ENCODE measurements around the gene CACNA2D3.

Gene CACNA2D3

GRCh38 chr3:54171509-54171908 lies 49.2 kb downstream of the CACNA2D3 start:
- no peak for DNase-seq (ENCODE audit: low read depth, low spot score)

DNA sequence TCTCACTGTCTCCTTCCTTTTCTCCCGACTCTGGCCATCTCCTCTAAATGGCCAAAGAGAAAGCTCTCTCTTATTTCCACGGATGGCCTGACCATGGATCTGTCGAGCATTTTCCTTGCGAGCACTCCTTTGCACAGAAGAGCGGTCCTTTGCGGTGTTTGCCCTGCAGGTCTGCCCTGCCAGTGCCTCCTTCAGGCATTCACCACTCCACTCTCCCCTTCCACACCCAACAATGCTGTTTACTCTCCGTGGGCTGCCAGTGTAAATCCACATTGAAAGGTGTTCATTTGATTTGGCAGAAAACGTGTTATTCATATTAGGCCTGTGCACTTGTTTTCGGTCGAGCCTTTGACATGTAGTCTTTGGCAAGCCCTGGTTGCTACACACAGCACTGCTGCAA lies 49.6 kb downstream of the CACNA2D3 start:
- DNase-seq (ENCODE audit: low read depth, low spot score) = no peak

DNA sequence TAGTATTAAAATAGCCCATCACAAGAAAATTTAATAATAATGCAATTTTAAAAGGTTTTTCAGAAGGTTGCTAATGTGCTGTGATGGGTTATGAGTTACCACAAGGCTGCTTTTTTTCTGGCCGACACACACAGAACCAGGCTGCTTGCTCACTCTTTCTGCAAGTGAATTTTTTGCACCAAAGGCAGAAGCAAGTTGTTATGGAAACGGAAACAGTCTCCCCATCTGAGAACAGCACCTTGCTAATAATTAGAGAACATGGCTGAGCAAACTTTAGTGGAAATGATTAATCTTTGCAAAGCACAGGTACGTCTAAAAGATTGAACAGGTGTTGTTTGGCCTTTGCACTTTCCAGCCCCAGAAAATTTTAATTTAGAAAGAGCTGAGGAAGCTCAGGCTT lies 51.0 kb downstream of the CACNA2D3 start:
- no peak for DNase-seq (ENCODE audit: low read depth, low spot score)

GRCh38 chr3:54176106-54176505 lies 53.8 kb downstream of the CACNA2D3 start:
- DNase-seq (ENCODE audit: low read depth, low spot score) = no peak

DNA sequence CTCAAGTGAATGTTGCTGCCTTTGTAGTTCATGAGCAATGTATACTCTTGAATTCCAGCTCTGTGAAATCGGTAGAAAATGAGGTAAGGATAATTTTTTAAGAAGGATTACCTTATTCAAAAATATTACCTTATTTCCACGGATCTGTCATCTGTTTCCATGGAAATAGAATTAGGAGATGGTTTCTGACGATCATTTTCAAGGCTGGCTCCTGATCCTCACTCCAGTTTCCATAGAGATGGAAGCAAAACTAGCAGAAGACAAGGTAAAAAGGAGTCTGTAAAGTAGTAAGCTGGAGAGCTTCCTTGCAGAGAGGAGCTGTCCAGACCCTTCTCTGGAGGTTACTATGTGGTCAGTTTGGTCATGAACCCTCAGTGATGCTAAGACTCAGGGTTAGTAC lies 55.5 kb downstream of the CACNA2D3 start:
- DNase-seq (ENCODE audit: low read depth, low spot score) = no peak

DNA sequence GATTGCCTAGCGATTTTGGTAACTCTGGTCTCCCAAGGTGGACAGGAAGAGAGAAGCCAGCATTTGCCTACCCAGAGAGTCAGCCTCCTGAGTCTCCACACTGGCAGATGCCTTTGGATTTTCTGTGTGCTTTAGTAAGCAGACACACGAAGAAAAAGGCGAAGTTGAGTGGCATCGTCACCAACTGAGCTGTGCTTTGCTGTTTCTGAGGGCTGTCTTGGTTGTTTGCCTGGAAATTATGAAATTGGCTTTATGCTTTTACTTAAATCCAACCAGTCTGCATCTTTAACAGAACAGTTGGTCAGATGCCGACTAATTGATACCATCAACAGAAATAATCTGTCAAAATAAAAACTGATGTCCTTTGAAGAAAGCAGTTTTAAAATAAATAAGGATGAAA lies 56.0 kb downstream of the CACNA2D3 start:
- no peak for DNase-seq (ENCODE audit: low read depth, low spot score)

DNA sequence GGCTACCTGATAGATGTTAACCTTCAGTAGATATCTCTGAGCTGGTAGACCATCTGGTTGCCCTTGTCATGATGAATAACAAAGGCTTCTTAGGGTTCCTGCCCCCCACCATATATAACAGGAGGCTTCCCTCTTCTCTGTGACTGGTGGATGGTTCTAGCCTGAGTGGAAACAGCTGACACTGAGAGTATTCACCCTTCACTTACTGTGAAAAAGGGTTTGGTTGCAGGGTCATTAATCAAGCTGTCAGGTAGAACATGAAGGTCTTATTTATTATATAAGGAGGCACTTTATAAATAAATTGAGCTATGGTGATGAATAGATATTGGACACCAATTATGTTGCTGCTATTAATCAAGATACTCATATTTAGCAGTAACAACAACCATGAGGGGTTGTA lies 58.6 kb downstream of the CACNA2D3 start:
- DNase-seq (ENCODE audit: low read depth, low spot score) = no peak

DNA sequence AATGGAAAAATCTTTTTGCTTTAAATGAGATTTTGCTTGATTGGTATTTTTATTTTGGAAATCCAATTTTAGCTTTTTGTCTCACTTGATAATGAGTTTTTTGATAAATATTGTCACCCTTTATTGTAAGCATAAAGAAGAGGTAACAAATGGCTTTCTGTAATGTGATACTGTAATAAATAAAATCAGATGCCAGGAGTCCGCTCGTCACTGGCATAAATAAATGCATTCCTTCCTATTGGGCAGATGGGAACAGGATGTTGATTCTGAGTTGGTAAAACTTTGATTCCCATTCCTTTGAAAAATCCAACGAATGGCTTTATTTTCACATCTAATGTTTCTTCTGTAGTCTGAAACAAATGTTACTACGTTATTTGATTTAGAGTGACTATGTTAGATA lies 59.9 kb downstream of the CACNA2D3 start:
- DNase-seq (ENCODE audit: low read depth, low spot score) = no peak

GRCh38 chr3:54185740-54186139 lies 63.4 kb downstream of the CACNA2D3 start:
- DNase-seq (ENCODE audit: low read depth, low spot score) = no peak

DNA sequence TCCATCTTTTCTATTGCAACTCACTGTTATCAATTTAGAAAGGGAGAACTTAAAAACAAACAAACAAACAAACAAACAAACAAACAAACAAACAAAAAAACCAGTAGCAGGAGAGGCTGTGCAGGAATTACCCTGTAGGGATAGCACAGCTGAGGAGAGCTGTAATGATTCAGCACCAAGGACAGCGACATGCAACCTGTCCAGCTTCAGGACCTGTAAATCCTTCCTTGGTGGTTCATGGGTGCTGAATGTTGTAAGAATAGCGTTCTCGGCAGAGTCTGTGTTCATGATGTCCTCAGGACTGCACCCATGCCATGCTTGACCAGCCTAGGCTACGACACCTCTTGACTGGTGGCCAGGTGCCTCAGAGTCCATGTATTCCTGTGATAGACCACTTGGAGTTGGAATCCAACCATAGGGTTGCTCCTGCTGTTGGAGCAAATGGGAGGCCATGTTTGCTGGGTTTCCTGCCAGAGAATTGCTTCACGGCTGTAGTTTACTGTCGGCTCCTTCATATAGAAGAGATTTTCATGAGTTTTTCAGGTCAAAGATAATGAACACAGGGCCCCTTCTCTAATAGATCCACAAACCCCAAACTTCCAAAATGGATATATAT lies 65.9 kb downstream of the CACNA2D3 start:
- no peak for DNase-seq (ENCODE audit: low read depth, low spot score)

- DNase-seq (ENCODE audit: low read depth, low spot score) = no peak
Observed at GRCh38 chr3:54191220-54191619, 68.9 kb downstream of the CACNA2D3 start.

GRCh38 chr3:54192026-54192425 lies 69.7 kb downstream of the CACNA2D3 start:
- no peak for DNase-seq (ENCODE audit: low read depth, low spot score)

- DNase-seq (ENCODE audit: low read depth, low spot score) = no peak
Observed at GRCh38 chr3:54193093-54193492, 70.7 kb downstream of the CACNA2D3 start.

GRCh38 chr3:54196360-54196991 lies 74.1 kb downstream of the CACNA2D3 start:
- DNase-seq (ENCODE audit: low read depth, low spot score) = no peak

GRCh38 chr3:54197509-54197908 lies 75.2 kb downstream of the CACNA2D3 start:
- DNase-seq (ENCODE audit: low read depth, low spot score) = no peak

DNA sequence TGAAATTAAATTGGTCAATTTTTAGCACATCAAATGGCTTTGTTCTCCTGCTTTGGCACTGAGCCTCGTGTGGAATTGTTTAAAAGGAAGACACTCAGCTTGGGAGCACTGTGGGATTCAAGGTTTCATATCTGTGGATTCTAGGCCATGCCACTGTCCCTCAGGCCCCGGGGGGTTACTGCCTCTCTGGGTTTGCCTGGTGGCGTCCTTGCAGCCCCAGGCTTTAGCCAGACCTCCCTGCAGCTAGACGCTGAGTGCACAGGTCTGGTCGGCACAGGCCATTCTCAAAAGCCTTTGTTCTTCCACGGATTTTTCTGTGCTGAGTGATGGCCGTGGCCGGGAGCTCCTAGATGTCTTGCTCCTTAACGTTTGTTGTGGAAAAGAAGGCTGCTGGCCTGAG lies 76.2 kb downstream of the CACNA2D3 start:
- no peak for DNase-seq (ENCODE audit: low read depth, low spot score)

DNA sequence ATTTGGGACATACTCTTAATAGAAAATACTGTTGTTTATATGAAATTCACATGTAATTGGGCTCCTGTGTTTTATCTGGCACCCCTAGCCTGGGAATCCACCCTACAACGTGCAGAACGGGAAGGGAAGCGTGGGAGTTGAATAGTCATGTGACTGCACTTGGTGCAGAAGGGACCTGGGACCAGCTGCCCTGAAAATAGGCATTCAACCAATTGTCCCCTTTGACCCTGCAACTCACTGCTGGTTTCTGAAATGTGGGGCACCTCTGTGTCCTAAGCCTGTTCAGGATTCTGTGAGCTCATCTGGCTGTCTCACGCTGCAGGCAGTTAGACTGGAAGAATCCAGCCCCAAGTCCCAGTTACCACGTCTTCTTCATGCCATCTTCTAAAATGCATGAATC lies 79.7 kb downstream of the CACNA2D3 start:
- no peak for DNase-seq (ENCODE audit: low read depth, low spot score)

DNA sequence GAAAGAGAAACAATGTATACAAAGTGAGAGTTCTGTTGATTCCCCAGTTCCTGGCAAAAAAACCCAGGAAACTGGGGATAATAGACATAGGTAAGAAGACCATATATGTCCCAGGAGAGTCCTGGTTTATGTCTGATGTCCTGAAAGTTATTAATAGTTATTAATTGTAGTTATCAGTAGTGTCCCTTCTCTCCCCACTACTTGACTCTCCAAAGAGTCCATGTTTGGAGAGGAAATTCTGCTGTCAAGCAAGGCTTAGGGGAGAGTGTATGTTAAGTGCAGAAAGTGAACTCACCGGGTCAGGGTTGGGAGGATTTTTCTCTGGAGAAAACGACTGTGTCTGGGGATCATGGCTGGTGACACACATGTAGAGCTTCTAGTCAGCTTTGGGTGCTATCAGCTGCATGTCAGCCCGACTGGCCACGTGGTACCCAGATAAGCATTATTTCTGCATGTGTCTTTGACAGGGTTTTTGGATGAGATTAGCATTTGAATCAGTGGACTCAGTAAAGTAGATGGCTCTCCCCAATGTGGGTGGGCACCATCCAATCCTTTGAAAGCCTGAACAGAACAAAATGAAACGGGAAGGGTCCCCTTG lies 80.4 kb downstream of the CACNA2D3 start:
- no peak for DNase-seq (ENCODE audit: low read depth, low spot score)

DNA sequence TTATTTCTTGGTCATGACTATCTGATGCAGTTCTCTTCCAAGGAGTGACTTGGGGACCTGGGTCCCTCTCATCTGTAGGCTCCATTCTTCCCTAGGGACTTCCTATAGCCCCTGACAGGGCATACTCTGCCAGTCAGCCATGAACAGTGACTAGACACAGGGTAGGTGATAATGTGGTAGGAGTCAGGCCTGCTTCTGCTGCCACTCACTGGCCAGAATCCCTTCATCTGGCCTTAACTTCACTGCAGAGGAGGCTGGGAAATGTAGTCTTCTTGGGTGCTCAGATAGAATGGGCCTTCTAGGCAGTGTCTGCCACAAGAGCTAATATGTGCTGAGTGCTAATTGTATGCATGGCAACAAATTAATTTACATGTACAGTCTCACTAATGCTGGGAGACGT lies 84.5 kb downstream of the CACNA2D3 start:
- no peak for DNase-seq (ENCODE audit: low read depth, low spot score)

DNA sequence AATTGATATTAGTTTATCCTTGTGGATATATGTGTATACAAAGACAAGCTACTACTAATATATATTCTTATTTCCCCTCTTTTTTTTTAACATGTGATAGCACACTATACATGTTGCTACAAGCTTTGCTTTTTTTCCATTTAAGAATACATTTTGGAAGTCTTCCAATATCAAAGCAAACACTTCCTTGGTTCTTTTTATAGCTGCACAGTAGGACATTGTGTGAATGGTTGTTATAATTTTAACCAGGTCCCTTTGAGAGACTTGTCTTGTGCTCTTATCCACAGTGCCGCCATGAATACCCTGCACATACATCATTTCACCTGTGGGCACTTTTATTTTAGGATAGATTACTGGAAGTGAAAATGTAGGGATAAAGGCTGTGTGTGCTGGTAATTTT lies 88.7 kb downstream of the CACNA2D3 start:
- DNase-seq (ENCODE audit: low read depth, low spot score) = no peak

- no peak for DNase-seq (ENCODE audit: low read depth, low spot score)
Observed at GRCh38 chr3:54212723-54213122, 90.4 kb downstream of the CACNA2D3 start.

DNA sequence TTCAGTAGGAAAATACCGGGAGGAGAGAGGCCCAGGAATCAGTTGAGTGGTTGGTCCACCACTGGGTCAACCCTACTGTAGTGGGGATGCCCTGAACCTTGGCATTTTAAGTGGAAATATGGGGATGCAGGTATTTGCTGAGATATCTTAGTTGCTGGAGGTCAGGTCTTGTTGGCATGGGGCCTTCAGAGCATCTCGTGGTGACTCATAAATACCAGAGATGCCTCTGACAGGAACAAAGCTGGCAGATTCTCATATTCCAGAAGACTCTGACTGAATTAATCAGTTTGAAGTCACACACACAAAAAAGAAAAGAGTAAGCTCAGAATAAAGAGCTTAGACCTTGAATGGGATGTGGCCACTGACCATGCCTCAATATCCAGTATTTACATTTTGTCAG lies 91.6 kb downstream of the CACNA2D3 start:
- DNase-seq (ENCODE audit: low read depth, low spot score) = no peak

DNA sequence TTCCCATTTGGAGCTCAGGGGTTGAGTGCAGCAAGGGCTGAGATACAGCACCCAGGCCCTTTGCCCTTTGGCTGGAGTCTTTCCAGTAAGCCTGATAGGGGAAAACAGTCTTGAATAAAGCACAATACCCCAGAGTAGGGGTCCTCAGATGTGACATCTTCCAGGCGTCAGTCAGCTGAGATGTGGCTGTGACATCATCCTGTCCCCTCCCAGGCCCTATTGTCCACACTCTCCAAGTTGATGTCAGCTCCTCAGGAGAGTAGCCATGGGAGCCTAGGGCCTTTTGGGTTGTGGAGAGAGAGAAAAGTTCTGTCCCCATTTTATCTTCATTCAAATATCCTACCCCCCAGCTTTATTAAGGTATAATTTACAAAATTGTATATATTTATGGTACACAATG lies 92.5 kb downstream of the CACNA2D3 start:
- DNase-seq (ENCODE audit: low read depth, low spot score) = no peak
